LoVo (cell line): Measurements from ENCODE around the gene RBP2.

Experiments used
- DNase-seq: peaks from one replicate; pipeline ENCODE4 v3.0.0-alpha.2; 2016; ENCODE audit warnings: low spot score

The RBP2 gene

GRCh38 chr3:139481116-139481515, 4.8 kb upstream of the RBP2 start:
- no peak for DNase-seq

- DNase-seq = no peak
Observed at GRCh38 chr3:139480585-139480984, 4.3 kb upstream of the RBP2 start.

- DNase-seq = no peak
Observed at GRCh38 chr3:139477710-139478640, 1.7 kb upstream of the RBP2 start.

- DNase-seq = peak; percentile 43
Observed at GRCh38 chr3:139473155-139473771, 3.1 kb downstream of the RBP2 start.

GRCh38 chr3:139472380-139473010, 3.8 kb downstream of the RBP2 start:
- DNase-seq = no peak

- DNase-seq = no peak
Observed at GRCh38 chr3:139470199-139470598, 6.1 kb downstream of the RBP2 start.

GRCh38 chr3:139468399-139468798, 7.9 kb downstream of the RBP2 start:
- no peak for DNase-seq

GRCh38 chr3:139466360-139466759, 10.0 kb downstream of the RBP2 start:
- DNase-seq = no peak

- DNase-seq = no peak
Observed at GRCh38 chr3:139465636-139466035, 10.7 kb downstream of the RBP2 start.

- no peak for DNase-seq
Observed at GRCh38 chr3:139463466-139463865, 12.8 kb downstream of the RBP2 start.

GRCh38 chr3:139460529-139460928, 15.8 kb downstream of the RBP2 start:
- no peak for DNase-seq

- DNase-seq = no peak
Observed at GRCh38 chr3:139460076-139460475, 16.2 kb downstream of the RBP2 start.

GRCh38 chr3:139458348-139458747, 18.0 kb downstream of the RBP2 start:
- no peak for DNase-seq

GRCh38 chr3:139457066-139457465, 19.2 kb downstream of the RBP2 start:
- DNase-seq = no peak

GRCh38 chr3:139456386-139456785, 19.9 kb downstream of the RBP2 start:
- DNase-seq = no peak

- no peak for DNase-seq
Observed at GRCh38 chr3:139455855-139456254, 20.5 kb downstream of the RBP2 start.

GRCh38 chr3:139455206-139455605, 21.1 kb downstream of the RBP2 start:
- no peak for DNase-seq

- no peak for DNase-seq
Observed at GRCh38 chr3:139454346-139454745, 22.0 kb downstream of the RBP2 start.

GRCh38 chr3:139450159-139450558, 26.2 kb downstream of the RBP2 start:
- no peak for DNase-seq

GRCh38 chr3:139449566-139449965, 26.8 kb downstream of the RBP2 start:
- DNase-seq = no peak

GRCh38 chr3:139448104-139448503, 28.2 kb downstream of the RBP2 start:
- no peak for DNase-seq

- DNase-seq = no peak
Observed at GRCh38 chr3:139447486-139447885, 28.8 kb downstream of the RBP2 start.

GRCh38 chr3:139444446-139444845, 31.9 kb downstream of the RBP2 start:
- DNase-seq = no peak
